Activated CD4-positive, alpha-beta T cell treated with anti-CD3 and anti-CD28 coated beads, Interleukin-2, amount 50 U/mL, for 48 hours (primary cell): Measurements from ENCODE around the gene SLC25A51.

Experiments used
- DNase-seq, 2 experiments: peaks; one replicate each; pipeline ENCODE4 v3.0.0-alpha.2; 2020

SLC25A51 gene

GRCh38 chr9:37936965-37937364, 33.0 kb upstream of the SLC25A51 start:
- DNase-seq: no peak

GRCh38 chr9:37936376-37936775, 32.4 kb upstream of the SLC25A51 start:
- DNase-seq: no peak

GRCh38 chr9:37935096-37935495, 31.2 kb upstream of the SLC25A51 start:
- DNase-seq: no peak

- DNase-seq: no peak
Measured at GRCh38 chr9:37931592-37931991, 27.7 kb upstream of the SLC25A51 start.

- DNase-seq: no peak
Measured at GRCh38 chr9:37929441-37929895, 25.5 kb upstream of the SLC25A51 start.

GRCh38 chr9:37928552-37929430, 24.9 kb upstream of the SLC25A51 start:
- DNase-seq: no peak

- no peak for DNase-seq
Measured at GRCh38 chr9:37927601-37928551, 23.9 kb upstream of the SLC25A51 start.

- no peak for DNase-seq
Measured at GRCh38 chr9:37927132-37927531, 23.2 kb upstream of the SLC25A51 start.

- no peak for DNase-seq
Measured at GRCh38 chr9:37926737-37927118, 22.8 kb upstream of the SLC25A51 start.

GRCh38 chr9:37925786-37926736, 22.1 kb upstream of the SLC25A51 start:
- no peak for DNase-seq

- no peak for DNase-seq
Measured at GRCh38 chr9:37925006-37925405, 21.1 kb upstream of the SLC25A51 start.

GRCh38 chr9:37924538-37924937, 20.6 kb upstream of the SLC25A51 start:
- DNase-seq: no peak

- no peak for DNase-seq
Measured at GRCh38 chr9:37923796-37924427, 20.0 kb upstream of the SLC25A51 start.

GRCh38 chr9:37923118-37923795, 19.3 kb upstream of the SLC25A51 start:
- no peak for DNase-seq

GRCh38 chr9:37922363-37923117, 18.6 kb upstream of the SLC25A51 start:
- DNase-seq: no peak

- DNase-seq: no peak
Measured at GRCh38 chr9:37921546-37922300, 17.8 kb upstream of the SLC25A51 start.

- no peak for DNase-seq
Measured at GRCh38 chr9:37921168-37921510, 17.2 kb upstream of the SLC25A51 start.

GRCh38 chr9:37920471-37921167, 16.7 kb upstream of the SLC25A51 start:
- peak in 1 of 2 experiments; percentile 24 for DNase-seq

GRCh38 chr9:37919956-37920335, 16.0 kb upstream of the SLC25A51 start:
- DNase-seq: no peak
